ENCODE measurements around the gene CDCA5. TPM values are rescaled to one million over a fixed set of nuclear protein-coding genes. Genes with fewer than 3 reads are reported as not detected.

Gene CDCA5
- total and polyA plus RNA-seq, 12 donors: 0.35 to 10.0 (median 1.4) TPM

DNA sequence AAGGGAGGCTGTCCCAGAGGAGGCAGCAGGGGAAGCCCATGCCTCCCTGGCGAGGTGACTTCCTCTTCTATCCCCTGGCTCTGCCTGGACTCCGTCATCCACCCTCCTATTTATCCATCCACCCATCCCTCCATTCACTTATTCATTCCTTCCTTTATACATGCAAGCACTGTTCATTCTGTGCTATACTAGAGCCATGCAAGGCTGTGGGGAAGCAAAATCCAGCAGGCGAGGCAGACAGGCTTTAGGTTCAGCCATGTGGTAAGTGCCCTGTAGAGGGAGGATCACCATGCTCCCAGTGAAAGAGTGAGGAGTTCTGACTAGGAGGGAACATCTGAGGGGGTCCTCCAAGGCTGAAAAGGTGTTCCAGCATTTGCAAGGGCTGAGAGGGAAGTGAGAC lies 24.3 kb downstream of the CDCA5 start:
- no peaks in the 10 kb centered on the region for H3K36me3 ChIP-seq (replicated peaks in 1 of 2)
- TF ChIP-seq, protein P1, sequence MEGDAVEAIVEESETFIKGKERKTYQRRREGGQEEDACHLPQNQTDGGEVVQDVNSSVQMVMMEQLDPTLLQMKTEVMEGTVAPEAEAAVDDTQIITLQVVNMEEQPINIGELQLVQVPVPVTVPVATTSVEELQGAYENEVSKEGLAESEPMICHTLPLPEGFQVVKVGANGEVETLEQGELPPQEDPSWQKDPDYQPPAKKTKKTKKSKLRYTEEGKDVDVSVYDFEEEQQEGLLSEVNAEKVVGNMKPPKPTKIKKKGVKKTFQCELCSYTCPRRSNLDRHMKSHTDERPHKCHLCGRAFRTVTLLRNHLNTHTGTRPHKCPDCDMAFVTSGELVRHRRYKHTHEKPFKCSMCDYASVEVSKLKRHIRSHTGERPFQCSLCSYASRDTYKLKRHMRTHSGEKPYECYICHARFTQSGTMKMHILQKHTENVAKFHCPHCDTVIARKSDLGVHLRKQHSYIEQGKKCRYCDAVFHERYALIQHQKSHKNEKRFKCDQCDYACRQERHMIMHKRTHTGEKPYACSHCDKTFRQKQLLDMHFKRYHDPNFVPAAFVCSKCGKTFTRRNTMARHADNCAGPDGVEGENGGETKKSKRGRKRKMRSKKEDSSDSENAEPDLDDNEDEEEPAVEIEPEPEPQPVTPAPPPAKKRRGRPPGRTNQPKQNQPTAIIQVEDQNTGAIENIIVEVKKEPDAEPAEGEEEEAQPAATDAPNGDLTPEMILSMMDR (IDR thresholded peaks at IDR 0.05): no peak
- no peak for TF ChIP-seq POLR2A (IDR thresholded peaks at IDR 0.05)
- H3K27ac ChIP-seq: no peak overlapping the region
- WGBS, 4 donors: 65 to 76% (median 69%) methylated on average over 3 of the region's 3 CpGs
- no peaks in the 10 kb centered on the region for H3K4me1 ChIP-seq (replicated peaks in 1 of 2)
- H3K9me3 ChIP-seq (replicated peaks in 1 of 3): no peaks in the 10 kb centered on the region
- H3K4me3 ChIP-seq: no peak overlapping the region
- no peaks in the 10 kb centered on the region for H3K27me3 ChIP-seq
- DNase-seq: no peak
- intact Hi-C loops (cut with DNase I): no loop called here

DNA sequence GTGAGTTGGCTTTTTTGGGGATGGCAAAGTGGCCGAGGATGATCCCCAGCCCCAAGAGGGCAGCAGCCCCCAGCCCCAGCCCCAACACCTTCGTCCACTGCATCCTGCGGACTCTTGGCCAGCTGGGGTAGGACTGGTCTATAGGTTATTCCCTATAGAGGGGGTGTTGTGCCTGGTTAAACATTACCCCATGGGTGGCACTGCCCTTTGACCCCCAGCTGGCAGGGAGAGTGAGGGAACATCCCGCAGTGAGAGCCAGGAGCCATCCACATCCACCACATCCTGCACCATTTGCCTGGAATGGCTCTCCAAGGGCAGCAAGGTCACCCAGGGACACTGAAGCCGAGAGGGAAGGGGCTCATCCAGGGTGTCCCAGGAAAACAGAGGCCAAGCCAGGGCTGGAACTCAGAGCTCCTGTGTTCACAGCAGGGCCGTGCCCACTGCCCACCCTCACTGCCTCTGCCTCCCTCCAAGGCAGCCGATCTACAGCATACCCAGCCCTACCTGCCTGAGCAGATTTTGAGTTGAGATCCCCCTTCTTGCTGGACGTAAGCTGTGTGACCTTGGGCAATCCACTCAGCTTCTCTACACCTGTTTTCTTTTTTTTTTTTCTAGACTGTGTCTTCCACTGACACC lies 25.3 kb downstream of the CDCA5 start, which contains the start of gene NAALADL1:
NAALADL1 (minus strand) TSS at position 135 of the 636 bp plus-strand sequence; CDS start at position 103, 32 bp downstream.
- intact Hi-C loops (cut with DNase I): no loop called here
- TF ChIP-seq, protein P1 (IDR thresholded peaks at IDR 0.05): no peak
- no peak for TF ChIP-seq POLR2A (IDR thresholded peaks at IDR 0.05)
- H3K27me3 ChIP-seq: no peaks in the 10 kb centered on the region
- DNase-seq: no peak
- WGBS, 4 donors: 57 to 81% (median 79%) methylated on average over 1 to 8 of the region's 8 CpGs
- H3K4me1 ChIP-seq (replicated peaks in 1 of 2): no peaks in the 10 kb centered on the region
- H3K4me3 ChIP-seq: no peak within 1 kb of the TSS
- no peaks in the 10 kb centered on the region for H3K9me3 ChIP-seq (replicated peaks in 1 of 3)
- no peak within 1 kb of the TSS for H3K27ac ChIP-seq
- no peaks in the 10 kb centered on the region for H3K36me3 ChIP-seq (replicated peaks in 1 of 2)

DNA sequence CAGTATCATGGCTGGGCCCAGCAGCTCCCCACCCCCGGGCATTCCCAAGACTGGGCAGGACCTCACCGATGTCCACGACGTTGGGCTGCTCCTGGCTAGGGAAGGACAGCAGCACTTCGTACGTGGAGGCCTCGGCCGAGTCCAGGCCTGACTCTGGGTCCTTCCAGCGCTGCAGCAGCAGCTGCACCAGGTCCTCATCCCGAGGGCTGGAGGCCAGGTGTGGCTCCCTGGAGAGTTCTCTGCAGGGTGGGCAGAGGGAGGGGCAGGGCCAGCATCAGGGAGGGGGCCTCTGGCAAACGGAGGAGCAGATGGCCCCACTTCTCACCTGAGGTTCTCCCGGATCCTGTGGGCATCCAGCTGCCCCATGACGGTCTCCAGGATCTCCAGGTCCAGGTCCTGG lies 25.8 kb downstream of the CDCA5 start:
- 74 to 79% (median 78%) methylated on average over 11 to 13 of the region's 13 CpGs; no CpG with 5 or more reads in 1 of the 4 donors for WGBS, 4 donors
- Histone ChIP-seq H3K4me1 (replicated peaks in 1 of 2) (no peaks in the 10 kb centered on the region), H3K9me3 (replicated peaks in 1 of 3) (no peaks in the 10 kb centered on the region), H3K36me3 (replicated peaks in 1 of 2) (no peaks in the 10 kb centered on the region), H3K27me3 (no peaks in the 10 kb centered on the region), H3K27ac (no peak overlapping the region), H3K4me3 (no peak overlapping the region)
- no peak for DNase-seq
- no peak for TF ChIP-seq POLR2A (IDR thresholded peaks at IDR 0.05)
- TF ChIP-seq, protein P1 (IDR thresholded peaks at IDR 0.05): no peak
- intact Hi-C loops (cut with DNase I): no loop called here

DNA sequence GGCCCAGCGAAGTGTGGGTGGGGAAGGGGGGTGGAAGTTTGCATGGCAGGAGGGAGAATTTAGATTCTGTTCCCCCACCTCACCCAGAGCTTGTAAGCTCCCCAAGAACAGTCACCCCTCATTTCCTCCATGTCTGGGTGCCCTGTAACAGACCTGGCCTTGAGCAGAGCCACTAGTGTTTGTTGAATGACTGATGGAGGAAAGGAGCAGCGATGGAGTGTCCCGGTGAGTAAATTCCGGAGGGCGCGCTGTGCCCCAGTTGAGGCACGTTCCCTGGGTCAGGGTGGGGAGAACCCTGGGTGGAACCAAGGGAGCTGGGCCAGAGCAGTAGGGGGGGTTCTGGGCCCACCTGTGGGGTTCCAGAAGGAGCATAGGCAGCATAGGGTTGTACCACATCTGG lies 26.3 kb downstream of the CDCA5 start:
- WGBS, 4 donors: 83 to 94% (median 91%) methylated on average over 6 to 7 of the region's 7 CpGs
- DNase-seq: no peak
- Histone ChIP-seq H3K36me3 (replicated peaks in 1 of 2) (no peaks in the 10 kb centered on the region), H3K4me1 (replicated peaks in 1 of 2) (no peaks in the 10 kb centered on the region), H3K27ac (no peak overlapping the region), H3K9me3 (replicated peaks in 1 of 3) (no peaks in the 10 kb centered on the region), H3K4me3 (no peak overlapping the region), H3K27me3 (no peaks in the 10 kb centered on the region)
- TF ChIP-seq, protein P1 (IDR thresholded peaks at IDR 0.05): no peak
- no peak for TF ChIP-seq POLR2A (IDR thresholded peaks at IDR 0.05)
- intact Hi-C loops (cut with DNase I): no loop called here
